Transverse colon (tissue), 4 donors: ENCODE measurements around the gene STOX2.

ENCODE experiments used
- POLR2AphosphoS5 ChIP-seq, 3 donors: sonication (generic); formaldehyde crosslinking; IDR thresholded peaks; one replicate each; pipeline ENCODE4 v1.6.1; 2016; ENCODE audit warnings: antibody characterized with exemption in 3 of 3
- TF ChIP-seq, protein P1 (sequence below), 5 experiments: fragments of 200-600 bp in 3 of 5; fragments of 450-650 bp in 2 of 5; sonication (generic) in 3 of 5; IDR thresholded peaks; 1 replicate in 2 of 5; 2 replicates in 3 of 5; pipeline ENCODE4 v1.5.1; 2016 to 2017; ENCODE audit warnings: antibody characterized with exemption in 5 of 5, inconsistent platforms in 3 of 5, mild to moderate bottlenecking in 2 of 5, moderate library complexity in 1 of 5

DNA sequence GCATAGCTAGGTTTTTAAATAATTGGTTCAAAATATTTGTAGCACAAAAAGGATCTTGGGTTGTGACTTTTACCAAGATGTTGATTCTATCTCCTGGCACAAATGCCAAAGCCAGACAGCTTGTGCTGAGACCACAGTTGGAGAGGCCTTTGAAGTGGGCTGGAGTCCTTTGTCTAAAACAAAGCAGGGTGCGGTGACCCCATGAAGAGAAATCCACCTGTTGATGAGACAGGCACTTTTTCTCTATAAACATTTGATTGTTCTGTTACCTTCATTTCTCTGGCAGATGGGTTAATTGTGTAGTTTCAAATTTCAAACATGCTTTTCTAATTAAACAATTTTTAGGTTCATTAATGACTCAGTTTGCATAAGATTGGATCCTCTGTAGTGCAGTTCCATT lies 56.7 kb downstream of the STOX2 start:
- TF ChIP-seq, protein P1, sequence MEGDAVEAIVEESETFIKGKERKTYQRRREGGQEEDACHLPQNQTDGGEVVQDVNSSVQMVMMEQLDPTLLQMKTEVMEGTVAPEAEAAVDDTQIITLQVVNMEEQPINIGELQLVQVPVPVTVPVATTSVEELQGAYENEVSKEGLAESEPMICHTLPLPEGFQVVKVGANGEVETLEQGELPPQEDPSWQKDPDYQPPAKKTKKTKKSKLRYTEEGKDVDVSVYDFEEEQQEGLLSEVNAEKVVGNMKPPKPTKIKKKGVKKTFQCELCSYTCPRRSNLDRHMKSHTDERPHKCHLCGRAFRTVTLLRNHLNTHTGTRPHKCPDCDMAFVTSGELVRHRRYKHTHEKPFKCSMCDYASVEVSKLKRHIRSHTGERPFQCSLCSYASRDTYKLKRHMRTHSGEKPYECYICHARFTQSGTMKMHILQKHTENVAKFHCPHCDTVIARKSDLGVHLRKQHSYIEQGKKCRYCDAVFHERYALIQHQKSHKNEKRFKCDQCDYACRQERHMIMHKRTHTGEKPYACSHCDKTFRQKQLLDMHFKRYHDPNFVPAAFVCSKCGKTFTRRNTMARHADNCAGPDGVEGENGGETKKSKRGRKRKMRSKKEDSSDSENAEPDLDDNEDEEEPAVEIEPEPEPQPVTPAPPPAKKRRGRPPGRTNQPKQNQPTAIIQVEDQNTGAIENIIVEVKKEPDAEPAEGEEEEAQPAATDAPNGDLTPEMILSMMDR (IDR thresholded peaks at IDR 0.05), result no peak
- TF ChIP-seq POLR2AphosphoS5 (IDR thresholded peaks at IDR 0.05), result no peak
